HG03571 (cell line): ENCODE data around the gene IDI1.
"Not testable (repeated sequence)": the region's sequence is repeated elsewhere in the genome, so short reads cannot be mapped to it uniquely, and the experiment has no call there.

Experiments used
- ATAC-seq: cut with Tn5 transposase; IDR thresholded peaks from one replicate; pipeline ENCODE4 v1.9.1; 2021; ENCODE audit not compliant: unreplicated experiment

IDI1 gene

DNA sequence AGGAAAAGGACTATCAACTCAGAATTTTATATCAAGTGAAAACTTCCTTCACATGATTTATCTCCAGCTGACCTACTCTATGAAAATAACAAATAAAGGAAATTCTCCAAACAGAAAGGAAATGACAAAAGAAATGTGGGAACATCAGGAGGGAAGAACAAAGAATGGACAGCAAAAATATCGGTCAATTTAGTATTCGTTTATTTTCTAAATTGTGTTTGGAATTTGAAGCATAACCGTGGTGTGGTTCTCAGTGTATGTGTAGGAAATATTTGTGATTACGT lies 16.0 kb upstream of the IDI1 start:
- no peak for ATAC-seq

DNA sequence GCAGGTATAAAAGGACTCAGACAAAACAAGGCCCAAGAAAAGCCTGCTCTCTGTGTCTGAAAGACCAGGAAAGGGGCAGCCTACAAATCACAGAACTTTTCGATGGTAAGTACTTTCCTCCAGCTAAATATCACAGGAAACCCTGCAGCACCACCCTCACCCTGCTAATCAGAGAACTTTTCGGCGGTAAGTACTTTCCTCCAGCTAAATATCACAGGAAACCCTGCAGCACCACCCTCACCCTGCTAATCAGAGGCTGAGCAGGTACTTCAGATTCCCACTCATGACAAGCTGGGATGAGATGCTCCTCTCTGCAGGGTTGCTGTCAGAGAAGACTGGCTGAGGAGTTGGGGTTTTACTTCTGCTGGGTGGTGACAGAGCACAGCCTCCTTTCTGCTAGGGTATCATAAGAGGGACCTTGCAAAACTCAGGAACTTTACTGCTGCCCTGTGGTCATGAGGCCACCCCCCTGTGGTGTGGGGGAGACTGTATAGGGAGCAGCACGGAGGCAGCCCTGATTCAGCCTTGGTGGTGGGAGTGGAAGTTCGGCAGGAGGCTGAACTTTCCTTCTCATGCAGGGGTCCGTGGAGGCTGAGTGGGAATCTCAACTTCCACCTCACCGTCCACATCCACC lies 14.4 kb upstream of the IDI1 start:
- no peak for ATAC-seq

DNA sequence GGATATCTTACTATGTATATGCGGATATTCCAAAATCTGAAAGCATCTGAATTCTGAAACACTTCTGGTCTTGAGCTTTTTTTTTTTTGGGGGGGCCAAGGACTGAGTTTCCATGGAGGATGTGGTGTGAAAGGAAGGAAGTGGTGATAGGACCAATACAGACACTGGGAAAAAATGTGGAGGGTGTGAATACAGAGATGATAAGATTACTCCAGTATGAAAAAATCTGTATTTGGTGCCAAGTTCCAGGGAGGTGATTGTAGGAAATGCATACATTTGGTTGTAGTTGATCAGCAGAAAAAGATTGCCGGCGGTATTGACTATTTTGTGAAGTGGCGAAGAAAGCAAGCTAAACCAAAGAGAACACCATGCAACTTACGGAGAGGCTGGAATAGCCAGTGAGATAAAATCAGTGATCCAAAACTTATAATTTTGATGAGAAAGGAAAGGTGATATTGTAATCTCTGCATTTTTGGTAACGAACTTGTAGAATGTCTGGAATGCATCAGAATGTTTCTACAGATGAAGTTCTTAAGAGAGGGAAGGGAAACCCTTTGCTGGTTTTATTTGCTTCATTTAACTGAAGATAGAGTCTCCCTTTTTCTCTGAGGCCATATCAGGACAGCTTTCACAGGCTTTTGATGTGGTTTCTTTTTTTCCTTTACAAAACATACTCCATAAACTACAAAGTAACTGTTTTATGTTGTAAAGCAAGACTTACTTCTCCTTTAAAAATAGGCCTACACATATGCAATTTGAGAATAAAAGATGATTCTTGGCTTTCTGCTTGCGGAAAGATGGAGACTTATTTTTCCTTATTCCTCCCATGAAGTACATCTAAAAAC lies 13.2 kb upstream of the IDI1 start:
- no peak for ATAC-seq

DNA sequence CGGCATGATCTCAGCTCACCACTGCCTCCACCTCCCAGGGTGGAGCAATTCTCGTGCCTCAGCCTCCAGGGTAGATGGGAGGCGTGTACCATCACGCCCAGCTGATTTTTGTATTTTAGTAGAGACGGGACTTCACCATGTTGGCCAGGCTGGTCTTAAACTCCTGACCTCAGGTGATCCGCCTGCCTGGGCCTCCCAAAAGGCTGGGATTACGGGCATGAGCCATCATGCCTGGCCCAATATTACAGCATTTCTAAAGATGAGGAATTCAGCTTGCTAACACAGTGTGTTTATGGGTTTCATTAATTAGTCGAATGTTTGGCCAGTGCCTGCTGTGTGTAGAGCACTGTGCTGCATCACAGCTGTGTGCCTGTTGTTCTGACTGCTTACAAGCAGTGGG lies 11.0 kb upstream of the IDI1 start:
- no peak for ATAC-seq

DNA sequence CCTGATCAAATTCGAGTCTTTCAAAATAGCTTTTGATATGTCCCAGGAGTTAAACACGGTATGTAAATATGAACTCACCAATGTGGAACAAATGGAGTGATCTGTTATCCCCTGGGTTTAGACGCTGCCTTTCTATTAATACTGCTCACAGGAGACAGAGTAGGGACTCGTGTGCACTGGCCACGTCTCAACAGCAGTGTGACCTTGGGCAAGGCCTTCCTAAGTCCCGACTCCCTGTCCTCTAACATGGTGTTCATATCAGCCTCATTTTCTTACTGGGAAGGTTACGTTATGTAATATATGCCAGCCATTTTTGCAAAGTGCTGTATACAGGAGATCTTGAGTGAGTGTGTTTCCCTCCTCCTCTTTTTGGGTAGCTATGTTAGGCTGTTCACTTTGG lies 9.1 kb upstream of the IDI1 start:
- no peak for ATAC-seq

DNA sequence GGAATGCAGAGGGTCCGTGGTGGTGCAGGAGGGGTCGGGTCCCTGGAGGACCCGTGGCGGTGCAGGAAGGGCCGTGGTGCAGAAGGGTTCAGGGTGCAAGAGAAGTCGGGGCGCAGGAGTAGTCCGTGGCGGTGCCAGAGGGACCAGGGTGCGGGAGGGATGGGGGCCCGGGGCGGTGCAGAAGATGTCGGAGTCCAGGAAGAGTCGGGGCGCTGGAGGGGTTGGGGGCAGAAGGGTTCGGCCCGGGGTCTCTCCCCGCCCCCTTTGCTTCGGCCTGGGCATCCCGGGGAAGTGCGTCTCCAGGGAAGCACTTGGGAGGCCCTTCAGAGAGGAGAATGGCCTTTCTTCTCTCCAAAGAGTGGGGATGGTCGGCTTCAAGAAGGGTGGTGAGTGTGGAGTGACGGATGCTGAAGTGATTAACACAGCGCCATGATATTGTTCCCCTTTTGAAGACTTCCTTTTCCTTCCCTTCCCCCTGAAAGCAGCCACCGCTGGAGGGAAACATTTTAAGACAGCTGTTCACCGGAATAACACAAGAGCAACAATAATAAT lies 8.3 kb upstream of the IDI1 start:
- no peak for ATAC-seq

DNA sequence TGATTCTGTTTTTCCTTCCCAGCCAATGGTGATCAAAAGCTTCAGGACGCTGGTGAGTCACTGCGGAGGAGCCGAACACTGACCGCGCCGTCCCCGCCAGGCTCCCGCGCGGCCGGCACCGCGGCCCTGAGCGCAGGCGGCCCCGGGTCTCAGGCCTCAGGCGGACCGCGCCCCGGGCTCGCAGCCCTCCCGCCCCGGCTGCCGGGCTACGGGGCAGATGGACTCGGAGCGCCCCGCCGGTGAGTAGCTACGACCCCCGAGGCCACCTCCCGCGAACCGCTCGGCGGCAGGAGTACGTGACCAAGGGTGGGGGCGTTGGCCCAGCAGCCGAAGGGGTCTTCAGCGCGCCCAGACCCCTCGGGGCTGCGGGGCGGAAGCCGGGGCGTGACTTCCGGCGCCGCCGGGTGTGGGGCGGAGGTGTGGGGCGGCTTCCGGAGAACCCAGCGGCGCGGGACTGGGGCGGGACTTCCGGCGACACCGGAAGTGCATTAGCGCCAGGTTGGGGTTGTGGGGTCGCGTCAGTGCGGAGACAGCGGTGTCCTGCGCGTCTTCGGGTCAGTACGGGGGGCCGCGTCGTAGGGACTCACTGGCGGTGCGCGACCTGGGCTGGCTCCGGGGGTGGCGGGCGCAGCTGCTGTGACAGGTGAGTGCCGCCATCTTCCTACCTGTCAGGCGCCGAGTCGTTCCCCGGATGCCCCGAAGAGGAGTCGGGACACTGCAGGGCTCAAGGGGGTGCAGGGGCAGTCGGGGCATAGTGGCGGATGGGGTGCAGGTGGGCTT lies 7.6 kb upstream of the IDI1 start, which contains the start of gene WDR37:
Gene WDR37 (plus strand): TSS at position 60 of the 780 bp plus-strand sequence. CDS start 15,771 bp downstream, outside the sequence.
- peak; percentile 91 for ATAC-seq

DNA sequence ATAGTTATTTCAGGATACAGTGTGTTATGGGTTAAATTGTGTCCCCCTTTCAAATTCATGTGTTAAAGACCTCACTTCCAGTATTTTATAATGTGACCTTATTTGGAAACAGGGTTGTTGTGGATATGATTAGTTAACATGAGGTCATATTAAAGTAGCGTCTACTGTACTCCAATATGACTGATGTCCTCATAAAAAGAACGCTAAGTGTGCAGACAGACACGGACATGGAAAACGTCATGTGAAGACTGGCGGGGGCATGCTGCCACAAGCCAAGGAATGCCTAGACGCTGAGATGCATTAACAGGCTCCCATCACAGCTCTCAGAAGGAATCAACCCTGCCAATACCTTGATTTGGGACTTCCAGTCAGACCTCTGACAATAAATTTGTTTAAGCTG lies 5.8 kb upstream of the IDI1 start:
- ATAC-seq, result no peak

DNA sequence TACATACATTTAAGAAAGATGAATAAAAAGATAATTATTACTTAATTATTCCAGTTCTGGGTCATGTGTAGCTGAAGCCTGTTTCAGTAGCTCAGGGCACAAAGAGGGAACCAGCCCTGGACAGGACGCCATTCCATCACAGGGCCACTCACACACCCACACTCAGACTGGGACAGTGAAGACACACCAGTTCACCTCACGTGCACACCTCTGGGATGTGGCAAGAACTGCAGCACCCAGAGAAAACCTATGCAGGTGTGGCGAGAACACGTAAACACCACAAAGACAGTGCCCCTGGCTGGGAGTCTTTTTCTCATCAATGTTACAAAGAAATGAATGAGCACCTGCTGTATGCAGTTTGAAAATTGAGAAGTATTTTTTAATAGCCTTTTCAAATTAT lies 1.6 kb upstream of the IDI1 start:
- ATAC-seq, result no peak

DNA sequence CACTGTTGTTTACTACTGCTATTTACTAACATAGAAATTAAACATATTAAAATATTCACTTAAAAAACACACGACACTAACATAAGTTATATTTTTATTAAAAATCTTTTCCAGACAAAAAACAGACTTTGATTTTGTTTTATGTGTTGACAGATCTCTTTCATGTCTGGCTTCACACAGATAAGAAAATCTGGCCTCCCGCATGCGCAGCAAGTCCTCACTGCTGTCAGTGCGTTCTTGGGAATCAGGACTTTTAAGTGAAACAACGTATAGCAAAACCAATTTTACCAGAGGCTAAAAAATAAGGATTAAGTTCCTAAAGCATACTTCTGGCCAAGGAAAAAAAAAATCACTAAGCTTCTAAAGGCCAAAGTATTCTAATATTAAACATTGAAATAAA lies 1.2 kb upstream of the IDI1 start:
- no peak for ATAC-seq

DNA sequence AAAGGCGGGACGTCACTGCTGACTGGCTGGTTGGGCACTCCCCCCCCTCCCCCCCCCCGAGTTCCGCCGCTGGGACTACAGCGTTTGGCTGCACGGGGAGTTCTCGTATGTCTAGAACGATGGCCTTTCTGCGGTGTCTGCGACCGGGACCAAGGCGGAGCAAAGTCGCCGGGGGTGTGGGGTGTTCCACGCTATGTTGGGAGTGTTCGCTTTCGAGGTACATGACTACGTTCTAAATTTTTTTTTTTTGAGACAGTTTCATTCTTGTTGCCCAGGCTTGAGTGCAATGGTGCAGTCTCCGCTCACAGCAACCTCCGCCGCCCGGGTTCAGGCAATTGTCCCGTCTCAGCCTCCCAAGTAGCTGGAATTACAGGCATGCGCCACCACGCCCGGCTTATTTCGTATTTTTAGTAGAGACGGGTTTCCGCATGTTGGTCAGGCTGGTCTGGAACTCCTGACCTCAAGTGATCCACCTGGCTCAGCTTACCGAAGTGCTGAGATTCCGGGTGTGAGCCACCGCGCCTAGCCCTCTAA lies 573 bp upstream of the IDI1 start:
- no peak for ATAC-seq

DNA sequence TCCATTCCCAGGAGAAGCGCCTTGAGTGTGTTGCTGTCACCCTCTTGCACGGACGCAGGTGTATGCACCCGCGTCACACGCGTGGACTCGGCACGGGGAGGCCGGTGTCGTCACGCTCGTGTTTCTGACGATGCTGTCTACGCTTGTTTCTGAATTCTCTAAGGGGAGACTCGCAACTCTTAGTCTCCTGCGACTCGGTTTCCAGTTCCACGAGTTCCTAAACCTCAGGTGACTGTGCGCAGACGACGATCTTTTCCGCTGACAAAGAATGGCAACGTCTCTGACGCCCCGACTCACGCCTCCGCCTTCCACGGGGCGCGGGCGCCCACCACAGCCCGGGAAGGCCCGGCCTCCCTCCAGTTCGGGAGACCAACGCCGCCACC lies 579 bp downstream of the IDI1 start:
- ATAC-seq, result no peak

DNA sequence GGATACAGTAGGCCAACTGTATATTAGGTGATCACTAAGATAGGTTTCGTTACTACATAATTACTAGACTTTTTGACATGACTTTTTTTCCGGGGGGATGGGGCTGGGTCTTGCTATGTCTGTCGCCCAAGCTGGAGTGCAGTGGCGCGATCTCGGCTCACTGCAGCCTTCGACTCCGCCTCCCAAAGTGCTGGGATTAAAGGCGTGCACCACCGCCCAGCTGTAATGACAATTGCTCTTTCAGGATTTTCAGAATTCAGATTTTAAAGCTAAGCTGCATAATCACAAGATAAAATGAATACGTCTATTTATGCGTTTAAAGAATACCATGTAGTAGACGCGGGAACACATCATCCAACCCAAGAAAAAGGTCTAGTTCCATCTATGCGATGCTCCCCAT lies 982 bp downstream of the IDI1 start:
- ATAC-seq, result no peak

DNA sequence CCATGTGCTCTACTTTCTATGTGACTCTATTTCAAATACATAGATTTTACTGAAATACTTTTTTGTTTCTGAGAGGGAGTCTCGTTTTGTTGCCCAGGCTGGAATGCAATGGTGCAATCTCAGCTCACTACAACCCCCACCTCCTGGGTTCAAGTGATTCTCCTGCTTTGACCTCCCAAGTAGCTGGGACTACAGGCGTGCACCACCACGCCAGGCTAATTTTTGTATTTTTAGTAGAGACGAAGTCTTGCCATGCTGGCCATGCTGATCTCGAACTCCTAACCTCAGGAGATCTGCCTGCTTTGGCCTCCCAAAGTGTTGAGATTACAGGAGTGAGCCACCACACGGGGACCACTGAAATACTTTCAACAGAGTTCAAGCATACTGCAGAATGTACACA lies 3.5 kb downstream of the IDI1 start:
- ATAC-seq, result no peak

DNA sequence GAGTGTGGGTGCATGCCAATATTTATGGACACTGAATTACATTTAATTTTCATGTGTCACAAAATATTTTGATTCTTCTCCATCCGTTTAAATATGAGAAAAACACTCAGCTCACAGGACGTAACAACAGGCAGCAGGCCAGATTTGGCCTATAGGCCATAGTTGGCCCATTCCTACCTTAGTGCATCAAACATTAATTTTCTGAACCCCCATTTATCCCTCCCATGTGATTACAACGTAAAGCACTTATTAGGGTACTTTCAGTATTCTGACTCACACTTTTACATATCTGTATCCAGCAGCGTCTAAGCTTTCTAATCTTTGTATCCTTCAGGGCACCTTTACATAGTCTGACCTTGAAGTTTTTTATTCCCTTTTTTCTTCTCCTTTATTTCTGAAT lies 4.0 kb downstream of the IDI1 start:
- ATAC-seq, result no peak

DNA sequence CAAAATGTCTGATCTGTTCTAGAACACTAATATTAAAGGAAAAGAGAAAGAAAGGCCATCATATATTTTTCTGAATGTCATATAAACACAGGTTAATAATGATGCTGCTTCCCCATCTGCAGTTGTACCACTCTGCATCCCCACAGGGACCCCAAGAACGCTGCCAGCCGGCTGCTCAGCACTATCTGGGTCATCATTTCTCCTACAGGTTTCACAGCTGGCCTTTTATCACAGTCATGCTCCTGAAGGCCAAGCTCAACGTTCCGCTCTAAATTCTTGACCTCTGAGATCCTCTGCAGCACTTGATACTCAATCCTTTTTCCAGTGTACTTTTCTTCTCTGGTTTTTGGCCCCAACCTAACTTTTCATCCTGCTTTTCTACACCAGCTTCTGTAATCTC lies 4.8 kb downstream of the IDI1 start:
- no peak for ATAC-seq

DNA sequence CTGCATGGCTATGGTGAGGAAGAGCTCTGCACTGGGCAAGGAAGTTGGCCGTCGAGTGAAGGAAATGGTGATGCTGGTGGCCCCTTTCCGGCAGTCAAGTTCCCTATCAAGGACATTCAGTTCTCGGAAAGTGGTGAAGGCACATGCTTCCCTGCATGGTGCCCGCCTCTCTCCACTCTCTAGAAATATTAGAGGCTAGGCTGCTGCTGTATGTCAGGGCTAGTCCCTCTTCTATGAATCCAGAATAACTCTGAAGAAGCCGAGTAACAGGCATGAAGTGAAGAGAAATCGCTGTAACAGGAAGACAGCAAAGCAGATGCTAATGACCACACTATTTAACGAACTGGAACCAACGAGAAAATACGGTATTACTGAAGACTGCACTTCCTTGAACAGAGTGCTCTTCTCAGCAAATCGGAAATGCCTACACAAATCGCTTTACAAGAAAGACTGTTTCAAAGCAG lies 5.4 kb downstream of the IDI1 start:
- peak; percentile 53 for ATAC-seq

DNA sequence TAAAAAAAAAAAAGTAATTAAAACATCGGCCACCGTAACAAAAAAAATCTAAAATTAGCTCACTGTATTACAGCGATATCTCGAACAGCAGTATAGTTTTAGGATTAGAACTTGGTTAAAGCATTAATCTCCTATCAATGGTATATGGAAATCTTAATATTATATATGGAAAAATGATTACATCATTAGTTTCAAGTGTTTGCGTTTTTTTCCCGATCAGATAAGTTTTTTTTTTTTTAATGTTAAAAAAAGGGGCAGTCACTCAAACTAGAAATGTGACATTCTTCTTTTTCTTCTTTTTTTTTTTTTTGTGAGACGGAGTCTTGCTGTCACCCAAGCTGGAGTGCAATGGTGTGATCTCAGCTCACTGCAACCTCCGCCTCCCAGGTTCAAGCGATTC lies 7.4 kb downstream of the IDI1 start:
- no peak for ATAC-seq

DNA sequence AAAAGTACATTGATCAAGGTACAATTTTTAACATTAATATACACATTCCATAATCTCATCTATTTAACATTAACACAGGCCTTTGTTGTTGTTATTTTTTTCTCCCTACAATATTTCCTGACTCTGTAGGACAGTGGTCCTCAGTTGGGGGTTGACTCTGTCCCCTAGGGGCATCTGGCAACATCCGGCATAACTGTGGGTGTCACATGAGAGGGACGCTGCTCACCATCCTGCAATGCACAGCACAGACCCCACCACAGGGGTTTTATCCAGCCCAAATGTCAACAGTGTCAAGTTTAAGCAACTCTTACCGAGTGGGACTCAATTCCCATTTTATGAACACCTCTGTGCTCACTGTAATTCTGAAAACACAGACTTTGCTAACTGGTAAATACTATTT lies 8.8 kb downstream of the IDI1 start:
- ATAC-seq, result no peak

DNA sequence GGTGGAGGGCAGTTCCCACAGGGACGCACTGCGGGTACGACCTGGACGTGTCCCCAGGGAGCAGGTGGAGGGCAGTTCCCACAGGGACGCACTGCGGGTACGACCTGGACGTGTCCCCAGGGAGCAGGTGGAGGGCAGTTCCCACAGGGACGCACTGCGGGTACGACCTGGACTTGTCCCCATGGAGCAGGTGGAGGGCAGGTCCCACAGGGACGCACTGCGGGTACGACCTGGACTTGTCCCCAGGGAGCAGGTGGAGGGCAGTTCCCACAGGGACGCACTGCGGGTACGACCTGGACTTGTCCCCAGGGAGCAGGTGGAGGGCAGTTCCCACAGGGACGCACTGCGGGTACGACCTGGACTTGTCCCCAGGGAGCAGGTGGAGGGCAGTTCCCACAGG lies 10.2 kb downstream of the IDI1 start:
- not testable (repeated sequence) for ATAC-seq

DNA sequence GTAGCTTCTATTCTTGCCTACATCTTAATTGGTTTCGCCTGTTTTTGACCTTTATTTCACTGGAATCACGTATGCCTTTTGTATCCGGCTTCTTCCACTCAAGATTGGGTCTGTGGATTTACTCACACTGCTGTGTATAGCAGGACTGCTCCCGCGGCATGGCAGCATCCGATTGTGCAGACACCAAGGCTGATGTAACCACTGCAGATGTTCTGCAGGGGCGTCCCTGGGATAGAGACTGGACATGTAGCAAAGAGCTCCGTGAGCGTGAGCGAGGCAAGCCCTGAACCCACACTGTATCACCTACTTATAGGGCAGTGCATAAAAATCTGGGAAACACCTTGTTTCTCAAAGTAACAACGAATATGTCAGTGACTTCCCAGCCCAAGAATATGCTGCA lies 11.8 kb downstream of the IDI1 start:
- no peak for ATAC-seq
